Activated T-cell treated with anti-CD3 and anti-CD28 coated beads for 24 hours (primary cell): Measurements from ENCODE around the gene PPME1.

Experiments
- DNase-seq: peaks from one replicate; pipeline ENCODE4 v3.0.0-alpha.2; 2020; ENCODE audit warnings: low read depth

PPME1 gene

DNA sequence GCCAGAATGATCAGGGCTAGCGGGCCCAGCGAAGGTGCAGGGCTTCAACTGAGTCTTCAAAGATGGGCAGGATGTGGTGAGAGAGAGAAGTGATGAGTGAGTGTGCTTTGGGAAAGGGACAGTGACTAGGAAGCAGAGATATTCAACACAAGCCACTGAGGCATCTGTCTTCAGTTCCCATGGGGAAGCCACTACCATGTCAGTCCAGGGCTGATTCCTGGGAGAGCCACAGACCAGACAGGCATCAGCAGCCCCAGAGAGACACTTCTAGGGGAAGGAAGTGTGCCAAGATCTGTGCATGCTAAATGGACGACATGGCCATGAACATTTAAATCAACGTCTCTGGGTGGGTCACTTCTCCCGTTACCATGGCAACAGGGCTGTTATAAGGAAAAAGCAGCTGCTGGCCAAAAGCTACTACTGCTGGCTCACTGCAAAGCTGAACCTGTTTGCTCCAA lies 111.9 kb downstream of the PPME1 start:
- DNase-seq, result no peak

DNA sequence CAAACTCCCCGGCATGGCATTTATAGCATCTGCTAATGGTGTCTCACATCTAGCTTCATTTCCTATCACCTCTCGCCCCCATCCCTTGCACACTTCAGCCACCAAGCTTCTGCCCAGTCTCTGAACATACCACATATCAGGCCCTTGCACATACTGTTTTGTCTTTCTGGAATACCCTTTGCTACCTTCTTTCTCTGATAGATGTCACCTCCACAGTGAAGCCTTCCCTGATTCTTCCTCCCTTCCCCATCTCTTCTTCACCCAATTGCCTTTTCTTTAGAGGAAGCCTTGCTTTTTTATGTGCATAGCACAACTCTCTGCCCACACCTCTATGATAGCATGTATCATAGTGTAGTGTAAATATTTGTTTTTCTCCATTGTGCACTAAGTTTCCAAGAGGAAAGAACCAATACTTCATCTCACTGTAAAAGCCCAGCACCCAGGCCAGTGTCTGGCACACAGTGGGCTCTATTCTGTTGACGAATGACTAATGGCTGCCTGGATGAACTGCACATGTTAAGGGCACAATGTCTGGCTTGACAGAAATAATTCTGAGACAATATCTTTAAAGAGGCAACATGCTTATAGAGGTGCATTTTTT lies 112.6 kb downstream of the PPME1 start:
- no peak for DNase-seq

DNA sequence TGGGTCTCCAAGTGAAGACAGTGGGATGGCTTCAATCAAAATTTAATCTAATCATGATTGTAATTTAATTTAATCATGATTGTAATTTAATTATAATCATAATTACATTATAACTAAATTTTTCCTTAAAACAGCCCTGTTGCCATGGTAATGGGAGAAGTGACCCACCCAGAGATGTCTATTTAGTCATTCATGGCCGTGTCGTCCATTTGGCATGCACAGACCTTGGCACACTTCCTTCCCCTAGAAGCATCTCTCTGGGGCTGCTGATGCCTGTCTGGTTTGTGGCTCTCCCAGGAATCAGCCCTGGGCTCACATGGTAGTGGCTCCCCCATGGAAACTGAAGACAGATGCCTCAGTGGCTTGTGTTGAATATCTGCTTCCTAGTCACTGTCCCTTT lies 113.4 kb downstream of the PPME1 start:
- DNase-seq, result no peak

GRCh38 chr11:74288161-74288560 lies 117.1 kb downstream of the PPME1 start:
- no peak for DNase-seq

DNA sequence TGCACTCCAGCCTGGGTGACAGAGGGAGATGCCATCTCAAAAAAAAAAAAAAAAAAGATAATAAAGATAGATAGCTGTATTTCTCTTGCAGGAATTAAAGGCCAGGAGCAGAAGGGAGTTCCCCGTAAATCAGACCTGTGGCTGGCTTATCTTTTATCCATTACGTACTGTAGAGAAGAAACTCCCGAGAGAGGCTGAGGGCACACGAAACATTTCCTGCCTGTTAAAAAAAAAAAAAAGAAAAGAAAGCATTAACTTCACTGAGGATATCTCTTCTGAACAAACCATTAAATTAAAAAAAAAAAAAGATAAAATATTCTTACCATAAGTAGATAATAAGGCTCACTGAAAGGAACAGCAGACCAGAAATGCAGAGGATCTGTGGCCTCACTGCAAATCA lies 117.8 kb downstream of the PPME1 start:
- DNase-seq, result no peak

- DNase-seq, result no peak
These were observed 126.4 kb downstream of the PPME1 start for GRCh38 chr11:74297484-74297883.

GRCh38 chr11:74299015-74299414 lies 127.9 kb downstream of the PPME1 start:
- DNase-seq, result no peak
